D721Med (cell line): ENCODE data around the gene SF3B3.
"Not testable (repeated sequence)": the region's sequence is repeated elsewhere in the genome, so short reads cannot be mapped to it uniquely, and the experiment has no call there.

Experiments used
- DNase-seq: peaks from one replicate; pipeline ENCODE4 v3.0.0; 2011; ENCODE audit warnings: low spot score; ENCODE audit not compliant: insufficient read length
- FAIRE-seq: peaks from 2 replicates; lab custom pipeline; 2011; peaks lifted over from hg19 to GRCh38; lab: Jason Lieb, UNC
- TF ChIP-seq, protein P1 (sequence below): IDR thresholded peaks from 2 replicates; pipeline ENCODE4 v1.5.1; 2012; ENCODE audit warnings: mild to moderate bottlenecking, control low read depth; ENCODE audit not compliant: insufficient read depth; ENCODE audit errors: missing control alignments

SF3B3 gene

DNA sequence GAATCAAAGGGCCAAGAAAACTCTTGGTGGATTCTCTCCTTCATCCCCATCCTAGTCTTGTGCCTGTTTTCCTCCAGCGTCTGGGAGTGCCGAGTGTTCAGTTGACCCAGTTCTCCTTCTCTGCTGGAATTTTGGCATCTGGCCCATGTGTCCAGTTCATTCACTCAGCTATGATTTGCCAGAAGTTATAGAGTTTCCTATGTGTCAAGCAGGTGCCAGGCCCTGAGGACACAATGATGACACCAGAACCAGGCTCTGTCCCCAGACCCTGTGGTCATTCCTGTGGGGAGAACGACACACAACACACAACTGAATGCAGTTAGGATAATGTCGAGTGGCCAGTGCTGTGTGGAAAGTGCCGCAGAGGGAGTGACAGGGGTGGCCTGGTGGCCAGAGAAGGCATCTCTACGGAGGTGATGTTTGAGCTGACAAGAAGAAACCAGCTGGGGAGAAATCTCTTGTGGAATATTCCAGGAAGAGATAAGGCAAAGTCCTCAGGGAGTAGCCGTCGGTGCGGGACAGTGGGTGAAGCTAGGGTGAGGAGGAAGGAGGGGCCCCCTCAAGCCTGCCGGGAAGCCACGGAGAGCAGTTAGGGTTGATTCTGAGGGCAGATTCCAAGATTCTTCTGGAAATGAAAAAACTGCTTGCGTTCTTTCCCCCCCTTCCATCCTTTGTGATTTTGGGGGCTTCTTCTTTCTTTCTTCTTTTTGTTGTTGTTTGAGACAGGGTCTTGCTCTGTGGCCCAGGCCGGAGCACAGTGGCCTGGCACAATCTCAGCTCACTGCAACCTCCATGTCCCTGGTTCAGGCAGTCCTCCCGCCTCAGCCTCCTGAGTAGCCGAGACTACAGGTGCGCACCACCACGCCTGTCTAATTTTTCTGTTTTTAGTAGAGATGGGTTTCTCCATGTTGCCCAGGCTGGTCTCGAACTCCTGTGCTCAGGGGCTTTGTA, 86.9 kb downstream of the SF3B3 start:
- TF ChIP-seq, protein P1, sequence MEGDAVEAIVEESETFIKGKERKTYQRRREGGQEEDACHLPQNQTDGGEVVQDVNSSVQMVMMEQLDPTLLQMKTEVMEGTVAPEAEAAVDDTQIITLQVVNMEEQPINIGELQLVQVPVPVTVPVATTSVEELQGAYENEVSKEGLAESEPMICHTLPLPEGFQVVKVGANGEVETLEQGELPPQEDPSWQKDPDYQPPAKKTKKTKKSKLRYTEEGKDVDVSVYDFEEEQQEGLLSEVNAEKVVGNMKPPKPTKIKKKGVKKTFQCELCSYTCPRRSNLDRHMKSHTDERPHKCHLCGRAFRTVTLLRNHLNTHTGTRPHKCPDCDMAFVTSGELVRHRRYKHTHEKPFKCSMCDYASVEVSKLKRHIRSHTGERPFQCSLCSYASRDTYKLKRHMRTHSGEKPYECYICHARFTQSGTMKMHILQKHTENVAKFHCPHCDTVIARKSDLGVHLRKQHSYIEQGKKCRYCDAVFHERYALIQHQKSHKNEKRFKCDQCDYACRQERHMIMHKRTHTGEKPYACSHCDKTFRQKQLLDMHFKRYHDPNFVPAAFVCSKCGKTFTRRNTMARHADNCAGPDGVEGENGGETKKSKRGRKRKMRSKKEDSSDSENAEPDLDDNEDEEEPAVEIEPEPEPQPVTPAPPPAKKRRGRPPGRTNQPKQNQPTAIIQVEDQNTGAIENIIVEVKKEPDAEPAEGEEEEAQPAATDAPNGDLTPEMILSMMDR = no peak
- FAIRE-seq = no peak
- DNase-seq = no peak

DNA sequence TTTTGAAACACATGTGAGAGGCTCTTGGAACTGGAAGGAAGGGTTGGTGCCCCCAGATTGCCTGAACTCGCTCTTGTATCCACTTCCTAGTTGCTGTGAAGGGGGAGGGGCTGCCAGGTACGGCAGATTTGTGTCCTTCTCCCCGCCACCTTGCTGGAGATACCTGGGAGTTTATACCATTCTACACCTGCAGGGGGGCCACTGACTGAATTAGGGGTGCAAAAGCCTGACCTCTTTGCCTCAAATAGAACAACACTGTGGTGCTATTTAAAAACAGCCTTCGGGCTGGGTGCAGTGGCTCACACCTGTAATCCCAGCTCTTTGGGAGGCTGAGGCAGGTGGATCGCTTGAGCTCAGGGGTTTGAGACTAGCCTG, 87.6 kb downstream of the SF3B3 start:
- DNase-seq = no peak
- TF ChIP-seq, protein P1 = no peak
- no peak for FAIRE-seq

DNA sequence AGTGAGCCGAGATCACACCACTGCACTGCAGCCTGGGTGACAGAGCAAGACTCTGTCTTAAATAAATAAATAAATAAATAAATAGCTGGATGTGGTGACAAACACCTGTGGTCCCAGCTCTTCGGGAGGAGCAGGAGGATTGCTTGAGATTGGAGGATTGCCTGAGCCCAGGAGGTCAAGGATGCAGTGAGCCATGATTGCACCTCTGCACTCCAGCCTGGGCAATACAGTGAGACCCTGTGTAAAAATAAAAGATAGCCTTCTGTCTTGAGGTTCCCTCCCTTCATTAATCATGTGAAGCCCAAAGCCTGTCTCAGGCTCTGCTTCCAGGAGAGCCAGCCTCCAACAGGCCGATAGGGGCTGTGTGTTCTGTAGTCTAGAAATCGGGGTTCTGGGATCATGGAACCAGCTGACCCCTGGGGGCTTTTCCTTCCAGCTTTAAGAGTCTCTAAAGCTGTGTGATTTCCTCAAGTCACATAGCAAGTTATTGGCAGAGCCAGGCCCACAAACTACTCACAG, 88.2 kb downstream of the SF3B3 start:
- FAIRE-seq (no peak), DNase-seq (no peak)
- TF ChIP-seq, protein P1 = no peak

DNA sequence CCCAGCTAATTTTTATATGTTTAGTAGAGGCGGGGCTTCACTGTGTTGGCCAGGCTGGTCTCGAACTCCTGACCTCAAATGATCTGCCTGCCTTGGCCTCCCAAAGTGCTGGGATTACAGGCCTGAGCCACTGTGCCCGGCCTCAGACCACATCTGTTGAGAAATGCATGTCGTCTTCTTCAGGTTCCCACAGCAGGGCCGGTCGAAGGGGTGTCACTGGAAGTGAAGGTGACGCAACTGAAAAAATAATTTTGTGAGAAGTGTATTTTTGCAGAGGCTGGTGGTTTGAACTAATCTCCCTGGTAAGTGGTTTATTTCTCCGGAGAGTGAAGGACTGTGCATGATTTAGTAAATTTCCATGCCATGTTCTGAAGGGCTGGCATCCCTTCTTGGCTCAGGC, 89.3 kb downstream of the SF3B3 start:
- DNase-seq = no peak
- TF ChIP-seq, protein P1 = no peak

DNA sequence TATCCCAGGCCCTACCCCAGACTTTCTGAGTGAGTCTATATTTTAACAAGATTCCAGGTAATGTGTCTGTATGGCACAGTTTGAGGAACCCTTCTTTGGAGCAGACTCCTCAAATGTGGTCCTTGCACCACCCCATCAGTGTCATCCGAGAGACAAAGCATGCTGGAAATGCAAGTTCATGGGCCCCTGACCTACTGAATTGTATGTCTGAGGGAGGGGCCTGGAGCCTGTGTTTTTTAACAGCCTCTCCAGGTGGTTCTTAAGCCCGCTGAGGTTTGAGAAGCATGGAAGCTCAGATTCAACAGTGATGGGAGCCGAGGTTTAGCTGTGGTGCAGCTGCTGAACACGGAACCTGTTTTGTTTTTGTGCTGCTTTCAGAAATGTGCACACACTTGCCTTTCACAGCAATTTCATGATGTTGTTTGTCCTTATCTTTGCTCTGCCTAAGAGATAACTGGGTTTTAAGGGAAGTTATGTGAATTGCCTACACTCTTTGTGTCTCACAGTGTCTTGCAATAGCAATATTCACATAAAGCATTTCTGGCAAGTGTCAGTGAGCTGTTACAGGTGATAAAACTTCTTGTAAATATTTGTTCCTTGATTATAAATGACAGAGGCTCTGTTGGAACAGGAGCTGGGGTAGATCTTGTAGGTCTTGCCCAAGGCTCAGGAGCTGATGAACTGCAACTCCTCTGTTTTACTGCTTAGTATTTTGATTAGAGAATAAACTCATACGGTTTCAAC, 90.8 kb downstream of the SF3B3 start:
- DNase-seq (no peak), FAIRE-seq (no peak)
- TF ChIP-seq, protein P1 = no peak

More for the DNA sequence above, 89.3 kb downstream of the SF3B3 start:
- no peak for FAIRE-seq

DNA sequence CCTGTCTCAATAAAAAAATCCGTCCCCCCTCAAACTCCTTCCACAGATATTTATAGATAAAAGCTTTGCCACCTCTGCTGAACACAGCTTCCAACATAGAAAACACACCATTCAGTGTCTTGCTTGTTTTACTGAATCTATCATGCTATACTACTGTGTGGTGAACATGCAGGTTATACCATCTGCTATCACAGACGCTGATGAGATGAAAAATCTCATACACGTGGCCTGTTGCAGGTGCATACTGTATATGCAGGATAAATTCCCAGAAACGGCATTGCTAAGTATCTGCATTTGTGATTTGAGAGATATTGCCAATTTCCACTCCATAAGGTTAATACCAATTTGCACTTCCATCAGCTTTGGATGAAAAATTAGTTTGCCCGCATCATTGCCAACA, 92.3 kb downstream of the SF3B3 start:
- FAIRE-seq (no peak), DNase-seq (no peak)

DNA sequence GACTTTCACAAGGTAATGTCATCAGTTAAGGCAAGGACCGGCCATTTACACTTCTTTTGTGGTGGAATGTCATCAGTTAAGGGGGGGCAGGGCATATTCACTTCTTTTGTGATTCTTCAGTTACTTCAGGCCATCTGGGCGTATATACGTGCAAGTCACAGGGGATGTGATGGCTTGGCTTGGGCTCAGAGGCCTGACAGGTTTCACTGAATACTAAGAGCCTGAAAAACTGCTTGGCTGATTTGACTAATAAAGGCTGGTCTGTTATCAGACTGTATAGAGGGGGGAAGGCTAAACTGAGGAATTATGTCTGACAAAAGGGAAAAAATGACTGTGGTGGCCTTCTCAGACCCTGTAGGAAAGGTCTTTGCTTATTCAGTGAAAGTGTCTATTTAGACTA, 98.2 kb downstream of the SF3B3 start:
- DNase-seq, FAIRE-seq: not testable (repeated sequence)

More for the DNA sequence above, 92.3 kb downstream of the SF3B3 start:
- TF ChIP-seq, protein P1 = no peak
